NT2/D1 (cell line): Measurements from ENCODE around the gene KCNA1.

Experiments
- SUZ12 ChIP-seq: IDR thresholded peaks from 2 replicates; pipeline ENCODE4 v1.6.1; 2011; ENCODE audit not compliant: insufficient read length, insufficient read depth; ENCODE audit errors: extremely low read depth
- YY1 ChIP-seq: IDR thresholded peaks from 2 replicates; pipeline ENCODE4 v1.6.1; 2011; ENCODE audit not compliant: insufficient read length, insufficient read depth
- ZNF274 ChIP-seq: IDR thresholded peaks from 2 replicates; pipeline ENCODE4 v1.6.1; 2011; ENCODE audit warnings: mild to moderate bottlenecking, low read depth, low read length

DNA sequence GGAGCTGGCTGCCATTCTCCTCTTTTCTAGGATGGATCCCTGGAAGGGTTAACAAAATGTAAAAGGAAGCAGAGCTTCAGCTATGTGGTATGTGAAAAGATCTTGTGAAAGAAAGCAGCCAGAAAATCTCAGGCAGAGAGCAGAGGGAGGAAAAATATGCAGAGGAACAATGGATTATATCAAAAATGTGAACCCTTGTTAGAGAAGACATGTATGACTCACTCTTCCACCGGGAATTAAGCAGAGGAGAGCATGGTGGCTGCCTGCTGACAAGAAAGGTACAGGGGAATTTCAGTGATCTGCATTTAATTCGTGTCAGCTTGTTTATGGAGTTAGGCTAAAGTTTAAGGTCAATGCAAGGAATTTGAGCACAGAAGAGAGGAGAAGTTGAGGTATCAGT, 46.3 kb downstream of the KCNA1 start:
- no peak for TF ChIP-seq ZNF274
- TF ChIP-seq YY1 = no peak
- TF ChIP-seq SUZ12 = no peak
